ENCODE measurements around the gene PLEKHA5. TPM values are rescaled to one million over a fixed set of nuclear protein-coding genes. Genes with fewer than 3 reads are reported as not detected.

The PLEKHA5 gene
- total RNA-seq, 2 experiments from 2014 or later, result 2.1 to 3.2 TPM

DNA sequence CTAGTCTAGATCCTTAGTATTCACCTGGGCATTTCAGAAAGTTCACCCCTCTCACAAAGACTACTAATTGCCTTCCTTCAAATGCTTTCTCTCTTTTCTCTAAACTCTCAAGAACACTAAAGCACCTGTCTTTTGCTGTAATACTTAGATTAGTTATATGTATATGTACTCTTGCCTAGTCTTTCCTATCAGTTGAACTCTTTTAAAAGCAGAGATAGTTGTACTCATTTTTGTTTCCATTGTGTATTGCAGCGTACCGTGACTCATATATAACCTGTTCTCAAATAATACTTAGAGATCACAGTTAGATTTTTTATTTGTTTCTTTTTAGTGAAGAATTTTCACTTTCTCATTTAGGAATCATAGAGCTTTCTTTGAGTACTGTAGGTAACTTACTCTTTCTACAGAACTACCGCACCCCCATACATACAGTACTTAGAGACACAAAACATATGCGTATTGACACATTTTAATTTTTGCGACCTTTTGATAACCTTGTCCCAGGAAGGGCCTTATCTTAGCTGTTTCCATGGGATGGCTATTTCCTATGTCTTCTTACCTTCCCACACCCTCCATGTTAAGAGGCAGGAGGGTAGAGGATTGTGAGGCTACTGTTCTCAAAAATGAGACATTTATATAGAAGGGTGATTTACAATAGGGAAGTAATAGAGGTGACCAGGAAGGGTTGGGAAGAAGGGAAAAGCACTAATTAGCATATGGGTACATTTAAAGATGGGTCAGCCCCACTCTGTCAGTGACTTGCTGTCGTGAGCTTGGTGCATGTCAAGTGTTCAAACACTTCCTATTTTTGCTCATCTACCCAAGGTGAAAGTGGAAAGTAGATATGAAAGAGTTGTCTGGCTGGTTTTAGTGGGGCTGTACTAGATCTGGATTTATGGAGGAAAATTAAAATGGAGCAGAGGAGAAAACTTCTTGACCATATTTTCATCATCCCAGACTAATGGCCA is 74.3 kb downstream of the PLEKHA5 start:
- Mint-ChIP-seq H3K9me3 (no peaks in the 10 kb centered on the region), H3K4me1 (ENCODE audit: low read depth) (no peaks in the 10 kb centered on the region), H3K27me3 (no peaks in the 10 kb centered on the region), H3K27ac (no peak overlapping the region), H3K36me3 (ENCODE audit: low read depth) (no peaks in the 10 kb centered on the region), H3K4me3 (no peak overlapping the region)
- no peak for TF ChIP-seq CTCF (IDR thresholded peaks at IDR 0.05)
- CTCF ChIA-PET, result interaction anchor here (1.2 kb wide), 1 partner anchor 18 kb away, joined by 4 read pairs; no protein-coding TSS in a partner anchor
- no peak for DNase-seq
- intact Hi-C loops (cut with micrococcal nuclease), result no loop called here
- POLR2A ChIA-PET, result interaction anchor here (0.7 kb wide), 1 partner anchor 197 kb away, joined by 3 read pairs; no protein-coding TSS in a partner anchor
- no peak for ATAC-seq

DNA sequence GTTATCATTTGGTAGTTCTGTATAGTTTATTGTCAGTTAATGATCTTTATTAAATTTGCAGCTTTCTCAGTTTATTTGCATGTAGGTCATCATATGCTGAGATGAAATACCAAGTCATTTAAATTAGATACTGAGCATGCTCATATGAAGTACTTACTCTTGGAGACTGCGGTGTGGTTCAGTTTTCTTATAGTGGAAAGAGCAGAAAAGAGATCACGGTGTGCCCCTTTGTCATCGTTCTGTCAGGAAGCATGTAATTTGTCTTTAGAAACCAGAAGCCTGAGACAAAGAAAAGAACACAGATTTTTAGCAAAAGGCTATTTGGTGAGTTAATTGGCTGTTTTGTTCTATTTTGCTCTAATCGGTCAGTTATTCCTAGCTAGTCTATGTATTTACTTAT is 75.6 kb downstream of the PLEKHA5 start:
- no peak for ATAC-seq
- DNase-seq, result no peak
- peaks cover 1% of the 10 kb centered on the region for H3K36me3 Mint-ChIP-seq (ENCODE audit: low read depth)
- TF ChIP-seq CTCF (IDR thresholded peaks at IDR 0.05), result no peak
- H3K27ac Mint-ChIP-seq, result no peak overlapping the region
- H3K27me3 Mint-ChIP-seq, result no peaks in the 10 kb centered on the region
- POLR2A ChIA-PET, result no interaction called here
- H3K4me1 Mint-ChIP-seq (ENCODE audit: low read depth), result no peaks in the 10 kb centered on the region
- intact Hi-C loops (cut with micrococcal nuclease), result no loop called here
- CTCF ChIA-PET, result no interaction called here
- H3K4me3 Mint-ChIP-seq, result no peak overlapping the region
- H3K9me3 Mint-ChIP-seq, result peaks cover 3% of the 10 kb centered on the region

DNA sequence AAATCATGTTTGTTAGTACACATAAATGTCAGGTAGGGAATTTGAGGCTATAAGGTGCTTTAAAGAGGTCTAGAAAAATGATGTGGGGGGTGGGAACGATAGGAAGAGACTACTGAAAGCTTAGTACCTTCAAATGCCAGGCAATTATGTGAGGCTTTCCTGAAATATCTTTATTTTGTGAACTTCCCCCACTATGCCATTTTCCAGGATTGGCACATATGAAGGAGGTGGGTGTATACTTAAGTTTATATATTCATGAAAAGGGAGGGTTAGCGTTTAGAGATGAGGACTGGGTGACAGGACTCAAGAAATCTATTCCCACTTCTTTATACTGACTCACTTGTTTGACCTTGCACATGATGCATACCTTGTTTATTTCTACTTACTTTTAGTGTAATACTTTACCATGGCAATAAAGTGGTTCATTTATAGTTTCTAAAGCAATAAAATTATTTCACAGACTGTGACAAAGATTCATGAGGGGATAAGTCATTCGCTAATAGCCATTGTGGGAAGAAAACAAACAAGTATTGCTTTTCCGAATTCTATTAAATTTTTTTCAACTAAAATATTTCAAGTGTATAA is 77.1 kb downstream of the PLEKHA5 start:
- DNase-seq (no peak), ATAC-seq (no peak)
- Mint-ChIP-seq H3K36me3 (ENCODE audit: low read depth) (peaks cover 1% of the 10 kb centered on the region), H3K4me1 (ENCODE audit: low read depth) (no peaks in the 10 kb centered on the region), H3K27ac (no peak overlapping the region), H3K9me3 (peaks cover 3% of the 10 kb centered on the region), H3K27me3 (no peaks in the 10 kb centered on the region), H3K4me3 (no peak overlapping the region)
- POLR2A ChIA-PET, result no interaction called here
- no peak for TF ChIP-seq CTCF (IDR thresholded peaks at IDR 0.05)
- CTCF ChIA-PET, result no interaction called here
- intact Hi-C loops (cut with micrococcal nuclease), result no loop called here

GRCh38 chr12:19208456-19208855 is 78.9 kb downstream of the PLEKHA5 start:
- intact Hi-C loops (cut with micrococcal nuclease), result no loop called here
- no peak for TF ChIP-seq CTCF (IDR thresholded peaks at IDR 0.05)
- H3K4me1 Mint-ChIP-seq (ENCODE audit: low read depth), result no peaks in the 10 kb centered on the region
- H3K27me3 Mint-ChIP-seq, result no peaks in the 10 kb centered on the region
- peaks cover 1% of the 10 kb centered on the region for H3K36me3 Mint-ChIP-seq (ENCODE audit: low read depth)
- ATAC-seq (no peak), DNase-seq (no peak)
- CTCF ChIA-PET, result no interaction called here
- no peak overlapping the region for H3K4me3 Mint-ChIP-seq
- POLR2A ChIA-PET, result no interaction called here
- peaks cover 3% of the 10 kb centered on the region for H3K9me3 Mint-ChIP-seq
- H3K27ac Mint-ChIP-seq, result no peak overlapping the region

- no peak for DNase-seq
- Mint-ChIP-seq H3K4me1 (ENCODE audit: low read depth) (no peaks in the 10 kb centered on the region), H3K27ac (no peak overlapping the region), H3K36me3 (ENCODE audit: low read depth) (peaks cover 1% of the 10 kb centered on the region), H3K27me3 (no peaks in the 10 kb centered on the region), H3K9me3 (peaks cover 3% of the 10 kb centered on the region), H3K4me3 (no peak overlapping the region)
- POLR2A ChIA-PET, result no interaction called here
- ATAC-seq, result no peak
- intact Hi-C loops (cut with micrococcal nuclease), result no loop called here
- no peak for TF ChIP-seq CTCF (IDR thresholded peaks at IDR 0.05)
- CTCF ChIA-PET, result no interaction called here
Observed at GRCh38 chr12:19209661-19210060, 80.1 kb downstream of the PLEKHA5 start.

All from activated CD8-positive, alpha-beta T cell treated with anti-CD3 and anti-CD28 coated beads for 36 hours (primary cell).